Posterior cingulate gyrus (tissue), 11 donors: Measurements from ENCODE around the gene PLCH1.

ENCODE experiments used
- DNase-seq, 10 donors: peaks; one replicate each; pipeline versions ENCODE4 v3.0.0 to v3.0.0-alpha.2; 2020 to 2021; ENCODE audit warnings: mixed read lengths in 3 of 10
- intact Hi-C: fragments of 100-400 bp; cut with DNase I; formaldehyde crosslinking; loops from one replicate; pipeline ENCODE4 v1.15.1; 2023

The PLCH1 gene

GRCh38 chr3:155362808-155363689, 381.8 kb downstream of the PLCH1 start:
- no peak for DNase-seq
- intact Hi-C loops, result no loop called here

- intact Hi-C loops, result no loop called here
Observed at GRCh38 chr3:155360281-155360680, 384.6 kb downstream of the PLCH1 start.

GRCh38 chr3:155356594-155357370, 388.1 kb downstream of the PLCH1 start:
- DNase-seq, result peak in 2 of 10 donors; percentile 6 to 72
- intact Hi-C loops, result no loop called here

More at GRCh38 chr3:155360281-155360680, 384.6 kb downstream of the PLCH1 start:
- no peak for DNase-seq

- DNase-seq, result no peak
- intact Hi-C loops, result no loop called here
Observed at GRCh38 chr3:155354658-155355057, 390.2 kb downstream of the PLCH1 start.

GRCh38 chr3:155352900-155353490, 391.9 kb downstream of the PLCH1 start:
- intact Hi-C loops, result loop anchor here (1.0 kb wide), 1 partner anchor 349 kb away; no protein-coding TSS in a partner anchor
- DNase-seq, result no peak

- no peak for DNase-seq
Observed at GRCh38 chr3:155350571-155350970, 394.3 kb downstream of the PLCH1 start.

GRCh38 chr3:155347901-155348300, 397.0 kb downstream of the PLCH1 start:
- intact Hi-C loops, result no loop called here
- no peak for DNase-seq

More at GRCh38 chr3:155350571-155350970, 394.3 kb downstream of the PLCH1 start:
- intact Hi-C loops, result no loop called here

- no peak for DNase-seq
- intact Hi-C loops, result no loop called here
Observed at GRCh38 chr3:155342344-155342743, 402.5 kb downstream of the PLCH1 start.

- intact Hi-C loops, result no loop called here
- no peak for DNase-seq
Observed at GRCh38 chr3:155339052-155339451, 405.8 kb downstream of the PLCH1 start.

GRCh38 chr3:155335724-155336354, 409.0 kb downstream of the PLCH1 start:
- DNase-seq, result no peak
- intact Hi-C loops, result no loop called here

GRCh38 chr3:155334914-155335723, 409.8 kb downstream of the PLCH1 start:
- intact Hi-C loops, result no loop called here
- DNase-seq, result no peak

GRCh38 chr3:155334215-155334913, 410.5 kb downstream of the PLCH1 start:
- DNase-seq, result no peak
- intact Hi-C loops, result no loop called here

GRCh38 chr3:155332716-155333115, 412.2 kb downstream of the PLCH1 start:
- no peak for DNase-seq
- intact Hi-C loops, result no loop called here

- DNase-seq, result no peak
- intact Hi-C loops, result no loop called here
Observed at GRCh38 chr3:155331078-155331477, 413.8 kb downstream of the PLCH1 start.

- no peak for DNase-seq
- intact Hi-C loops, result no loop called here
Observed at GRCh38 chr3:155330370-155330769, 414.5 kb downstream of the PLCH1 start.

GRCh38 chr3:155329513-155330048, 415.3 kb downstream of the PLCH1 start:
- no peak for DNase-seq
- intact Hi-C loops, result no loop called here

GRCh38 chr3:155327871-155328270, 417.0 kb downstream of the PLCH1 start:
- no peak for DNase-seq
- intact Hi-C loops, result no loop called here

GRCh38 chr3:155327430-155327829, 417.4 kb downstream of the PLCH1 start:
- intact Hi-C loops, result no loop called here
- DNase-seq, result no peak

GRCh38 chr3:155326901-155327300, 418.0 kb downstream of the PLCH1 start:
- intact Hi-C loops, result no loop called here

More at GRCh38 chr3:155326901-155327300, 418.0 kb downstream of the PLCH1 start:
- no peak for DNase-seq
